Thoracic aorta (tissue), 2 donors: ENCODE measurements around the gene PRKRIP1. TPM values are rescaled to one million over a fixed set of nuclear protein-coding genes. Genes with fewer than 3 reads are reported as not detected.
A peak's percentile ranks its signal among the peaks of the same experiment; 100 is the strongest.
"Not testable (repeated sequence)": the region's sequence is repeated elsewhere in the genome, so short reads cannot be mapped to it uniquely, and the experiment has no call there.

ENCODE experiments used
- ATAC-seq: fragments of 150-250 bp; one replicate; pipeline ENCODE4 v1.8.0; 2017; ENCODE audit warnings: low read depth; ENCODE audit not compliant: insufficient number of reproducible peaks, low FRiP score
- DNase-seq: peaks from one replicate; pipeline ENCODE4 v3.0.0-alpha.2; 2020; ENCODE audit warnings: low spot score
- H3K27ac ChIP-seq, 2 donors: fragments of 200-600 bp; sonication (generic); 1 replicate in 1 of 2; 2 replicates in 1 of 2; pipeline ENCODE4 v1.5.1; 2016; ENCODE audit warnings: mild to moderate bottlenecking in 2 of 2, moderate library complexity in 2 of 2
- H3K27me3 ChIP-seq: fragments of 200-600 bp; sonication (generic); replicated peaks from 2 replicates; pipeline ENCODE4 v1.6.0; 2016; ENCODE audit warnings: mild to moderate bottlenecking; ENCODE audit not compliant: insufficient read depth
- H3K36me3 ChIP-seq: fragments of 200-600 bp; sonication (generic); one replicate; pipeline ENCODE4 v1.5.1; 2016
- H3K4me1 ChIP-seq, 2 donors: fragments of 200-600 bp; sonication (generic); 1 replicate in 1 of 2; 2 replicates in 1 of 2; pipeline versions ENCODE4 v1.5.1 to v1.6.0; 2016; ENCODE audit warnings: low read depth in 2 of 2, mild to moderate bottlenecking in 1 of 2; ENCODE audit not compliant: control insufficient read depth in 1 of 2
- H3K4me3 ChIP-seq: fragments of 200-600 bp; sonication (generic); 2 replicates; pipeline ENCODE4 v1.5.1; 2016; ENCODE audit warnings: mild to moderate bottlenecking
- H3K9me3 ChIP-seq: fragments of 200-600 bp; sonication (generic); 2 replicates; pipeline ENCODE4 v1.5.1; 2016
- total RNA-seq, 2 donors: library from RNA; depleted of rRNA; stranded (reverse); fragments of >200 nt; gene quantifications; one replicate each; pipeline versions ENCODE4 v1.1.0 to v1.2.3, GENCODE V29; 2016
- TF ChIP-seq, protein P1 (sequence below): fragments of 200-600 bp; sonication (generic); IDR thresholded peaks from one replicate; pipeline ENCODE4 v1.5.1; 2019; ENCODE audit warnings: antibody characterized with exemption

Gene PRKRIP1
- total RNA-seq, 2 donors from 2014 or later: 47.0 to 80.4 TPM

- peaks cover 15% of the 10 kb centered on the region for H3K36me3 ChIP-seq
- peaks cover 0 to 14% of the 10 kb centered on the region in 2 donors for H3K4me1 ChIP-seq
- TF ChIP-seq, protein P1, sequence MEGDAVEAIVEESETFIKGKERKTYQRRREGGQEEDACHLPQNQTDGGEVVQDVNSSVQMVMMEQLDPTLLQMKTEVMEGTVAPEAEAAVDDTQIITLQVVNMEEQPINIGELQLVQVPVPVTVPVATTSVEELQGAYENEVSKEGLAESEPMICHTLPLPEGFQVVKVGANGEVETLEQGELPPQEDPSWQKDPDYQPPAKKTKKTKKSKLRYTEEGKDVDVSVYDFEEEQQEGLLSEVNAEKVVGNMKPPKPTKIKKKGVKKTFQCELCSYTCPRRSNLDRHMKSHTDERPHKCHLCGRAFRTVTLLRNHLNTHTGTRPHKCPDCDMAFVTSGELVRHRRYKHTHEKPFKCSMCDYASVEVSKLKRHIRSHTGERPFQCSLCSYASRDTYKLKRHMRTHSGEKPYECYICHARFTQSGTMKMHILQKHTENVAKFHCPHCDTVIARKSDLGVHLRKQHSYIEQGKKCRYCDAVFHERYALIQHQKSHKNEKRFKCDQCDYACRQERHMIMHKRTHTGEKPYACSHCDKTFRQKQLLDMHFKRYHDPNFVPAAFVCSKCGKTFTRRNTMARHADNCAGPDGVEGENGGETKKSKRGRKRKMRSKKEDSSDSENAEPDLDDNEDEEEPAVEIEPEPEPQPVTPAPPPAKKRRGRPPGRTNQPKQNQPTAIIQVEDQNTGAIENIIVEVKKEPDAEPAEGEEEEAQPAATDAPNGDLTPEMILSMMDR: no peak
- no peak overlapping the region for H3K4me3 ChIP-seq
- ATAC-seq: no peak
- no peak for DNase-seq
- H3K27ac ChIP-seq: no peak overlapping the region
- no peaks in the 10 kb centered on the region for H3K27me3 ChIP-seq
- H3K9me3 ChIP-seq: no peaks in the 10 kb centered on the region
Measured at GRCh38 chr7:102472126-102473041, 76.2 kb downstream of the PRKRIP1 start.

DNA sequence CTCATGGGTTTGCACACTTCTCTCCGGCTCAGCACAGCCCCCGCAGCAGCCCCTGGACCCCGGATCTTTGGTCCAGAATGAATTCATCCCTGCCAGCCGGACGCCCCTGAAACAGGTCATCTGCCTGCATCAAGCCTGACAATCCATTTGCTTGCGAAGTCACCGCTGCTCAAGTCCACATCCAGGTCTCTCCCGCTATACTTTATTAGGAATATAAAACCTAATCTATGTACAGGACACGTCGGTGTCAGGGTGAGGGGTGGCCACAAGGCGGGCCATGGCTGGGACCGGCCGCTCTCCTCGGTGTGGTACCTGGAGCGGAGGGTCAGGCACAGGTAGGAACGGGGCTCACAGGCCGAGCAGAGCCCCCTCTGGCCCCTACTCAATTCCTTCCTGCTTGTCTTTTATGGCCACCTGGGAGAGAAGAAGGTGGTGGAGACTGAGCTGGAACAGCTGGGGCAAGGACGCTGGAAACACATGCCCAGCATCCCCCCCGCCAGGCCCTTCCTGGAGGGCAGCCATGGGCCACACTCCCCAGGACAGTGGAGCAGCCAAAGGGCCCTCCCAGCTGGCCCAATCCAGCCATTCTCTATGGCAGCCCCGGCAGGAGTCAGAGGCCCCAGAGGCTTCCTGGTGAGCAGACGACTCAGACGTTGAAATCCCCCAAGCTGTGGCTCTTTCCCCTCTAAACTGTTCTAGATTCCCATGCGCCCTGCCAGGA, 77.3 kb downstream of the PRKRIP1 start:
- Histone ChIP-seq H3K36me3 (peaks cover 13% of the 10 kb centered on the region), H3K4me3 (no peak overlapping the region), H3K27me3 (no peaks in the 10 kb centered on the region), H3K9me3 (no peaks in the 10 kb centered on the region), H3K4me1 (peaks cover 0 to 14% of the 10 kb centered on the region in 2 donors), H3K27ac (no peak overlapping the region)
- ATAC-seq (no peak), DNase-seq (no peak)
- TF ChIP-seq, protein P1: no peak

- peaks cover 13% of the 10 kb centered on the region for H3K36me3 ChIP-seq
- DNase-seq: not testable (repeated sequence)
Measured at GRCh38 chr7:102474116-102474515, 78.0 kb downstream of the PRKRIP1 start.

DNA sequence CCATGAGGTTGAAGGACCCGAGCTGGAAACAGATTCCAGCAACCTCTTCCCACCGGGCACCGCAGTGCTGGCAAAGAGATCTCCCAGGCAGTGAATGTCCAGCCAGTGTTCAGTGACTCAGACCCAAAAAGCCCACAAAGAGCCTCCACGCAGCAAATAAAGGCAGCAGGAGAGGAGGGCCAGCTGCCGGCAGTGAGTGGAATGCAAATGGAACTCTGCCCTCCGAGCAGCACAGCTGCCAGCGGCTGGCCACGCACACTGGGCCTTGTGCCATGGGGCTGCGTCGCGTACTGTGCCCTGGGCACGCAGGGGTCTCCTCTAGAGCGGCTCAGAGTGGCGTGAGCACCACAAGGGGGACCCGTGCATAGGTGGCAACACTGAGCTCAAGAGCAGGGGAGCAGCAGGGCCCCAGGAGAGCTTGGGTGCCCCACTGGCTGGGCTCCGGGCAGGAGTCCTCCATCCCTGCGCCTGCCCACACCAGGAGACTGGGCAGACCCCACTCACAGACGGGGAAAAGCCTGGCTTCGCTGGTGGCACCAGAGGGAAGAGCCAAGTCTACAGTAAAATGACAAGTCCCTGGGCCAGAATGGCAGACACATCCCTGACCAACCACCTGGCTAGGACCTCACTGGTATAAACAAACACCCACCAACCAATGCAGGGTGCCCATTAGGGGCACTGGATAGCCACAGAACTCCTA, 78.7 kb downstream of the PRKRIP1 start:
- DNase-seq, H3K9me3 ChIP-seq, ATAC-seq, H3K4me3 ChIP-seq, H3K27me3 ChIP-seq: not testable (repeated sequence)
- H3K36me3 ChIP-seq: peaks cover 10% of the 10 kb centered on the region
- peaks cover 0 to 14% of the 10 kb centered on the region in 2 donors for H3K4me1 ChIP-seq
- H3K27ac ChIP-seq: peak overlapping the region in 1 of 2 donors; percentile 43

More at GRCh38 chr7:102474116-102474515, 78.0 kb downstream of the PRKRIP1 start:
- not testable (repeated sequence) for H3K27me3 ChIP-seq, H3K9me3 ChIP-seq, H3K27ac ChIP-seq, H3K4me3 ChIP-seq, ATAC-seq
- peaks cover 0 to 14% of the 10 kb centered on the region in 2 donors for H3K4me1 ChIP-seq

Other genes starting within 250 kb of the PRKRIP1 start
- 10 to 100 TPM; 10.0 to 30.2 TPM for gene SH2B2, start 109.5 kb upstream of the PRKRIP1 start, total RNA-seq
- gene SPDYE6, start 39.9 kb upstream of the PRKRIP1 start, total RNA-seq: not detected
- gene ORAI2, start 37.2 kb downstream of the PRKRIP1 start, total RNA-seq: 10 to 100 TPM; 33.4 to 37.6 TPM
- gene ALKBH4, start 68.5 kb downstream of the PRKRIP1 start, total RNA-seq: 10 to 100 TPM; 15.9 to 29.6 TPM
- 10 to 100 TPM in 1 of 2 donors, 1 to 10 TPM in 1; 7.9 to 10.9 TPM for gene LRWD1, start 68.6 kb downstream of the PRKRIP1 start, total RNA-seq
- gene POLR2J, start 82.6 kb downstream of the PRKRIP1 start, total RNA-seq: 10 to 100 TPM; 10.7 to 22.9 TPM
- gene RASA4B, start 121.4 kb downstream of the PRKRIP1 start, total RNA-seq: 10 to 100 TPM in 1 of 2 donors, 1 to 10 TPM in 1; 8.5 to 21.9 TPM
- gene UPK3BL2, start 147.3 kb downstream of the PRKRIP1 start, total RNA-seq: 10 to 100 TPM; 10.8 to 14.7 TPM
- gene SPDYE2, start 154.9 kb downstream of the PRKRIP1 start, total RNA-seq: not detected
- 10 to 100 TPM; 36.3 to 68.0 TPM for gene POLR2J3, start 176.2 kb downstream of the PRKRIP1 start, total RNA-seq
- gene RASA4, start 220.4 kb downstream of the PRKRIP1 start, total RNA-seq: 10 to 100 TPM; 42.8 to 82.3 TPM
- 10 to 100 TPM; 39.0 to 45.2 TPM for gene UPK3BL1, start 246.4 kb downstream of the PRKRIP1 start, total RNA-seq